OCI-LY3 (cell line): ENCODE measurements around the gene LRRN4CL.

Experiments used
- H2AFZ ChIP-seq: fragments of 200-600, 300-600 bp; shearing (Covaris generic); 2 replicates; pipeline ENCODE4 v1.6.0; 2014; ENCODE audit warnings: antibody characterized with exemption, low read depth, low read length
- H3K27ac ChIP-seq: fragments of 200-600, 300-600 bp; sonication (generic); 2 replicates; pipeline ENCODE4 v1.5.1; 2014; ENCODE audit warnings: mild to moderate bottlenecking, low read length, moderate library complexity, mixed read lengths
- H3K27me3 ChIP-seq: fragments of 200-600, 300-600 bp; sonication (generic); 2 replicates; pipeline ENCODE4 v1.6.1; 2014; ENCODE audit warnings: low read depth, low read length, mixed read lengths
- H3K36me3 ChIP-seq: fragments of 200-600, 300-600 bp; sonication (generic); replicated peaks from 2 replicates; pipeline ENCODE3; 2014; ENCODE audit warnings: low read depth, low read length, mixed read lengths
- H3K4me1 ChIP-seq: fragments of 300-600, 200-600 bp; sonication (generic); 2 replicates; pipeline ENCODE4 v1.6.1; 2014; ENCODE audit warnings: low read length, mixed read lengths
- H3K4me2 ChIP-seq: fragments of 200-600, 300-600 bp; sonication (generic); 2 replicates; pipeline ENCODE4 v1.6.1; 2014; ENCODE audit warnings: low read length, mixed read lengths
- H3K4me3 ChIP-seq: fragments of 300-600, 200-600 bp; sonication (generic); 2 replicates; pipeline ENCODE4 v1.5.1; 2014; ENCODE audit warnings: antibody characterized with exemption, mild to moderate bottlenecking, low read length, moderate library complexity
- H3K79me2 ChIP-seq: fragments of 300-600, 200-600 bp; shearing (Covaris generic); 2 replicates; pipeline ENCODE4 v1.6.1; 2014; ENCODE audit warnings: mild to moderate bottlenecking, low read length, mixed read lengths
- H3K9ac ChIP-seq: fragments of 300-600, 200-600 bp; shearing (Covaris generic); 2 replicates; pipeline ENCODE4 v1.6.0; 2014; ENCODE audit warnings: mild to moderate bottlenecking, low read length, moderate library complexity
- H3K9me3 ChIP-seq: fragments of 200-600, 300-600 bp; shearing (Covaris generic); 2 replicates; pipeline ENCODE4 v1.6.1; 2014; ENCODE audit warnings: low read length, mixed read lengths; ENCODE audit not compliant: insufficient read depth
- H4K20me1 ChIP-seq: fragments of 200-600, 300-600 bp; sonication (generic); 2 replicates; pipeline ENCODE4 v1.6.1; 2016; ENCODE audit warnings: low read length, mixed read lengths; ENCODE audit not compliant: insufficient read depth
- EZH2phosphoT487 ChIP-seq: fragments of 200-600 bp; shearing (Covaris generic); IDR thresholded peaks from 2 replicates; pipeline ENCODE4 v1.6.1; 2018; ENCODE audit warnings: antibody characterized with exemption, mixed run types, low read depth
- TF ChIP-seq, protein P1 (sequence below): fragments of 200-600, 300-600 bp; sonication (generic); IDR thresholded peaks from 2 replicates; pipeline ENCODE4 v1.5.1; 2014; ENCODE audit warnings: antibody characterized with exemption, low read length, low read depth

The LRRN4CL gene

DNA sequence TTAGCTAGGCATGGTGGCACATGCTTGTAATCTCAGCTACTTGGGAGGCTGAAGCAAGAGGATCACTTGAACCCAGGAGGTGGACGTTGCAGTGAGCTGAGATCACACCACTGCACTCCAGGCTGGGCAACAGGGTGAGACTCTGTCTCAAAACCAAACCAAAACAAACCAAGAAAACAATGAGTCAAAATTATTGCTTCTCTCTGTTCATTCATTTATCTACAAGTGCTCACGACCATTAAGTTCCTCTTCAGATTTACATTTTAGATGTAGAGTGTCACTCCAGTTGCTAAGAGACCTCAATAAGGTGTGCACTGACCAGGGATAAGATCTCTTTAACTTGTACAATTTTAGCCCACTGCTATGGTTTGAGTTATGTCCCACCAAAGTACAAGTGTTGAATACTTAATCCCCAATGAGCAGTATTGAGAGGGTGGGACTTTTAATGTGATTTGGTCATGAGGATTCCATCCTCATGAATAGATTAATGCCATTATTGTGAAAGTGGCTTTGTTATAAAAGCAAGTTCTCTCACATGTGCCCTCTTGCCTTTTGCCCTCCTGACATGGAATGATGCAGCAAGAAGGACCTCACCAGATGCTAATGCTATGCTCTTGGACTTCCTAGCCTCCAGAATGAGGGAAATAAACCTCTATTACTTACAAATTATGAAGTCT lies 30.1 kb upstream of the LRRN4CL start:
- H3K27ac ChIP-seq = no peak overlapping the region
- H3K9ac ChIP-seq = no peak overlapping the region
- H3K4me3 ChIP-seq = no peak overlapping the region
- no peaks in the 10 kb centered on the region for H3K27me3 ChIP-seq
- peaks cover 3% of the 10 kb centered on the region for H3K4me1 ChIP-seq
- no peak for TF ChIP-seq EZH2phosphoT487
- TF ChIP-seq, protein P1, sequence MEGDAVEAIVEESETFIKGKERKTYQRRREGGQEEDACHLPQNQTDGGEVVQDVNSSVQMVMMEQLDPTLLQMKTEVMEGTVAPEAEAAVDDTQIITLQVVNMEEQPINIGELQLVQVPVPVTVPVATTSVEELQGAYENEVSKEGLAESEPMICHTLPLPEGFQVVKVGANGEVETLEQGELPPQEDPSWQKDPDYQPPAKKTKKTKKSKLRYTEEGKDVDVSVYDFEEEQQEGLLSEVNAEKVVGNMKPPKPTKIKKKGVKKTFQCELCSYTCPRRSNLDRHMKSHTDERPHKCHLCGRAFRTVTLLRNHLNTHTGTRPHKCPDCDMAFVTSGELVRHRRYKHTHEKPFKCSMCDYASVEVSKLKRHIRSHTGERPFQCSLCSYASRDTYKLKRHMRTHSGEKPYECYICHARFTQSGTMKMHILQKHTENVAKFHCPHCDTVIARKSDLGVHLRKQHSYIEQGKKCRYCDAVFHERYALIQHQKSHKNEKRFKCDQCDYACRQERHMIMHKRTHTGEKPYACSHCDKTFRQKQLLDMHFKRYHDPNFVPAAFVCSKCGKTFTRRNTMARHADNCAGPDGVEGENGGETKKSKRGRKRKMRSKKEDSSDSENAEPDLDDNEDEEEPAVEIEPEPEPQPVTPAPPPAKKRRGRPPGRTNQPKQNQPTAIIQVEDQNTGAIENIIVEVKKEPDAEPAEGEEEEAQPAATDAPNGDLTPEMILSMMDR = no peak
- peaks cover 81% of the 10 kb centered on the region for H3K79me2 ChIP-seq
- peaks cover 8% of the 10 kb centered on the region for H4K20me1 ChIP-seq
- H3K9me3 ChIP-seq = no peaks in the 10 kb centered on the region
- no peak overlapping the region for H2AFZ ChIP-seq
- no peak overlapping the region for H3K4me2 ChIP-seq
- H3K36me3 ChIP-seq = peaks cover 87% of the 10 kb centered on the region

- no peak overlapping the region for H3K27ac ChIP-seq
- no peak for TF ChIP-seq EZH2phosphoT487
- TF ChIP-seq, protein P1 = no peak
Observed at GRCh38 chr11:62716816-62717215, 27.5 kb upstream of the LRRN4CL start.

GRCh38 chr11:62716206-62716605 lies 26.9 kb upstream of the LRRN4CL start:
- Histone ChIP-seq H3K4me2 (no peak overlapping the region), H3K4me3 (no peak overlapping the region), H3K27me3 (no peaks in the 10 kb centered on the region), H3K79me2 (peaks cover 57% of the 10 kb centered on the region), H3K4me1 (no peaks in the 10 kb centered on the region), H3K27ac (no peak overlapping the region), H3K9me3 (no peaks in the 10 kb centered on the region), H2AFZ (no peak overlapping the region), H3K9ac (no peak overlapping the region), H4K20me1 (no peaks in the 10 kb centered on the region), H3K36me3 (peaks cover 84% of the 10 kb centered on the region)
- TF ChIP-seq, protein P1 = no peak
- TF ChIP-seq EZH2phosphoT487 = no peak

More at GRCh38 chr11:62716816-62717215, 27.5 kb upstream of the LRRN4CL start:
- no peaks in the 10 kb centered on the region for H3K9me3 ChIP-seq
- H3K4me1 ChIP-seq = no peaks in the 10 kb centered on the region
- no peaks in the 10 kb centered on the region for H4K20me1 ChIP-seq
- H2AFZ ChIP-seq = no peak overlapping the region
- no peak overlapping the region for H3K9ac ChIP-seq
- H3K36me3 ChIP-seq = peaks cover 85% of the 10 kb centered on the region
- no peak overlapping the region for H3K4me2 ChIP-seq
- no peaks in the 10 kb centered on the region for H3K27me3 ChIP-seq
- H3K4me3 ChIP-seq = no peak overlapping the region
- peaks cover 64% of the 10 kb centered on the region for H3K79me2 ChIP-seq

- Histone ChIP-seq H3K4me1 (no peaks in the 10 kb centered on the region), H3K27me3 (no peaks in the 10 kb centered on the region), H2AFZ (no peak overlapping the region), H3K4me3 (no peak overlapping the region), H3K27ac (no peak overlapping the region), H4K20me1 (no peaks in the 10 kb centered on the region), H3K4me2 (no peak overlapping the region), H3K79me2 (peaks cover 51% of the 10 kb centered on the region), H3K9me3 (no peaks in the 10 kb centered on the region), H3K36me3 (peaks cover 84% of the 10 kb centered on the region), H3K9ac (no peak overlapping the region)
- TF ChIP-seq, protein P1 = no peak
- TF ChIP-seq EZH2phosphoT487 = no peak
Observed at GRCh38 chr11:62715150-62716130, 26.1 kb upstream of the LRRN4CL start.
